ENCODE results near the gene RPL27A. TPM values are rescaled to one million over a fixed set of nuclear protein-coding genes. Genes with fewer than 3 reads are reported as not detected.

Gene RPL27A
- total and polyA plus RNA-seq, 2 of the 8 experiments (the other 6 are each of a cell fraction or from before 2014, with no cell fraction given), result 1,756 to 1,777 TPM

- ChIA-PET POLR2A (ENCODE audit: partially characterized antibody) (interaction anchor here (1.2 to 11.2 kb wide), 4 partner anchors 10 to 24 kb away, joined by 3 to 143 read pairs (median 6); partner anchors contain the start of genes RPL27A and TRIM66), CTCF (ENCODE audit: partially characterized antibody) (interaction anchor here (0.7 to 2.3 kb wide), 6 partner anchors 18 to 292 kb away, joined by 3 to 7 read pairs (median 3); no protein-coding TSS in a partner anchor)
- no peak overlapping the region for H3K56ac ChIP-seq (replicated peaks; ENCODE audit: insufficient read length, low read depth, low read length)
- FAIRE-seq (no peak), DNase-seq (ENCODE audit: low read depth in 1 of 2, low spot score in 2 of 2) (no peak)
- no peaks in the 10 kb centered on the region for H3K36me3 ChIP-seq (ENCODE audit: control insufficient read depth in 2 of 4, insufficient read depth in 4 of 4, low read length in 3 of 4)
- no peaks in the 10 kb centered on the region for H3K27me3 ChIP-seq (replicated peaks in 1 of 4; ENCODE audit: control insufficient read depth in 3 of 4, extremely low read depth in 1 of 4, insufficient read depth in 3 of 4, low read length in 3 of 4)
- no peak overlapping the region for H4K5ac ChIP-seq (ENCODE audit: insufficient read length, low read depth, low read length)
- no peaks in the 10 kb centered on the region for H4K20me1 ChIP-seq (replicated peaks in 1 of 2; ENCODE audit: control insufficient read depth in 1 of 2, insufficient read depth in 2 of 2, low read length in 2 of 2)
- TF ChIP-seq POLR2AphosphoS5 (IDR thresholded peaks at IDR 0.05; ENCODE audit: low read depth, low read length), result no peak
- TF ChIP-seq MAFK (IDR thresholded peaks at IDR 0.05; ENCODE audit: low read depth, low read length), result no peak
- no peaks in the 10 kb centered on the region for H3K23me2 ChIP-seq (ENCODE audit: low read depth, low read length)
- H2BK120ac ChIP-seq (replicated peaks; ENCODE audit: low read depth, low read length), result no peak overlapping the region
- H3K4ac ChIP-seq (replicated peaks; ENCODE audit: insufficient read length, low read depth, low read length), result no peak overlapping the region
- H4K91ac ChIP-seq (replicated peaks; ENCODE audit: insufficient read length, low read length), result no peak overlapping the region
- no peak overlapping the region for H3K14ac ChIP-seq (ENCODE audit: insufficient read length)
- H2BK20ac ChIP-seq (ENCODE audit: low read length), result no peak overlapping the region
- no peak overlapping the region for H3K4me2 ChIP-seq (ENCODE audit: insufficient read depth in 1 of 2, low read depth in 2 of 2, low read length in 2 of 2)
- no peak overlapping the region for H4K8ac ChIP-seq (ENCODE audit: extremely low read depth, insufficient read depth, low read length)
- H2AFZ ChIP-seq (ENCODE audit: low read length), result no peak overlapping the region
- peaks cover 0 to 3% (median 0%) of the 10 kb centered on the region in 4 experiments; a peak in 3 of 7 replicates for H3K4me1 ChIP-seq (replicated peaks in 1 of 4; ENCODE audit: control insufficient read depth in 3 of 4, insufficient read depth in 4 of 4, low read length in 3 of 4)
- H3K27ac ChIP-seq (ENCODE audit: low read depth, low read length), result no peak overlapping the region
- no peaks in the 10 kb centered on the region for H3K79me1 ChIP-seq (ENCODE audit: low read depth, low read length)
- H2BK15ac ChIP-seq (ENCODE audit: low read length), result no peak overlapping the region
- H3K79me2 ChIP-seq (ENCODE audit: control insufficient read depth in 1 of 2, insufficient read depth in 2 of 2, low read length in 2 of 2), result no peaks in the 10 kb centered on the region
- no peak overlapping the region for H2BK5ac ChIP-seq (ENCODE audit: low read depth, low read length)
- 93% methylated on average over 6 of the region's 6 CpGs; no CpG with 5 or more reads in 1 of the 2 experiments for WGBS, 2 experiments (ENCODE audit: extremely low coverage in 1 of 2, insufficient coverage in 1 of 2, insufficient read length in 1 of 2, insufficient replicate concordance in 2 of 2, low coverage in 1 of 2, low lambda C conversion rate in 2 of 2, missing lambda C conversion rate in 1 of 2)
- no peak overlapping the region for H3K23ac ChIP-seq (ENCODE audit: insufficient read length)
- H3K9me3 ChIP-seq (ENCODE audit: insufficient read depth in 2 of 2, low read depth in 1 of 2, low read length in 1 of 2), result no peaks in the 10 kb centered on the region
- no peak overlapping the region for H2AK5ac ChIP-seq (ENCODE audit: low read depth, low read length)
- no peak overlapping the region for H3K18ac ChIP-seq (ENCODE audit: extremely low read depth, low read length)
- H2BK12ac ChIP-seq (ENCODE audit: low read depth, low read length), result 0 out of 2 replicates have a peak overlapping the region, but pooled peaks have one; percentile 7
- no peak overlapping the region for H3K4me3 ChIP-seq (ENCODE audit: extremely low read depth in 1 of 4, insufficient read depth in 2 of 4, low read depth in 3 of 4, low read length in 4 of 4)
- no peak overlapping the region; a peak in 2 of 7 replicates for H3K9ac ChIP-seq (replicated peaks in 1 of 4; ENCODE audit: extremely low read depth in 1 of 4, low read depth in 3 of 4, low read length in 3 of 4)
Observed at GRCh38 chr11:8661001-8661795, 21.4 kb upstream of the RPL27A start.

Measured in H1 (cell line).